Stomach smooth muscle (tissue), 2 donors: ENCODE measurements around the gene SLC2A11.

ENCODE experiments used
- H3K27ac ChIP-seq: one replicate; pipeline ENCODE4 v1.7.0; 2013; ENCODE audit warnings: mild to moderate bottlenecking, low read length, inconsistent platforms
- H3K27me3 ChIP-seq, 2 donors: one replicate each; pipeline ENCODE4 v1.7.0; 2013; ENCODE audit warnings: low read length in 2 of 2; ENCODE audit not compliant: insufficient read depth in 2 of 2, control insufficient read depth in 1 of 2
- H3K36me3 ChIP-seq, 2 donors: one replicate each; pipeline ENCODE4 v1.7.0; 2013; ENCODE audit warnings: low read length in 2 of 2; ENCODE audit not compliant: control insufficient read depth in 2 of 2, insufficient read depth in 2 of 2
- H3K4me1 ChIP-seq: one replicate; pipeline ENCODE4 v1.7.0; 2013; ENCODE audit warnings: low read length; ENCODE audit not compliant: control insufficient read depth, insufficient read depth
- H3K4me3 ChIP-seq, 2 donors: one replicate each; pipeline ENCODE4 v1.7.0; 2013; ENCODE audit warnings: low read length in 2 of 2
- H3K9ac ChIP-seq, 2 donors: one replicate each; pipeline ENCODE4 v1.7.0; 2013; ENCODE audit warnings: low read length in 2 of 2, mild to moderate bottlenecking in 1 of 2
- H3K9me3 ChIP-seq, 2 donors: one replicate each; pipeline ENCODE4 v1.7.0; 2013; ENCODE audit warnings: low read length in 2 of 2; ENCODE audit not compliant: control insufficient read depth in 2 of 2
- donor health status: healthy.
- donor health status: Pancreatic carcinoma.

Gene SLC2A11

DNA sequence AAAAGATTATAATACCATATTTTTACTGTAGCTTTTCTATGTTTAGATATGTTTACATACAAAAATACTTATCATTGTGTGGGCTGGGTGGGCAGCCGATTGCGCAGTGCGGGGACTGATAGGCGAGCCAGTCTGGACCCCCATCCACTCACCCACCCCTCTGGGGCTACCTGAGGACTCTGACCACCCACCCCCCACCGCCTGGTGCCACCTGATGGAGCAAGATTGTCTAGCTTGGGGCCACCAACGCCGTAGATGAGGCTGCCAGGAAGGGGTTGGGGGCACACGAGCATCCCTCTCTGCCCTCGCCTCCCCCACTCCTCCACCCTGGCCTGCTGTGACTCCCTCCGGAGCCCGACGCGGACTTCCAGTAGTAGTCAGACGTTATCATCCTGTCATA is 68.9 kb downstream of the SLC2A11 start:
- H3K9ac ChIP-seq, result no peak overlapping the region
- no peak overlapping the region for H3K27ac ChIP-seq
- H3K27me3 ChIP-seq, result no peaks in the 10 kb centered on the region
- H3K4me3 ChIP-seq, result no peak overlapping the region
- no peaks in the 10 kb centered on the region for H3K4me1 ChIP-seq
- H3K9me3 ChIP-seq, result peaks cover 0 to 9% of the 10 kb centered on the region in 2 donors
- peaks cover 0 to 10% of the 10 kb centered on the region in 2 donors for H3K36me3 ChIP-seq
